ENCODE measurements around the gene CD300E.

The CD300E gene, protein sequence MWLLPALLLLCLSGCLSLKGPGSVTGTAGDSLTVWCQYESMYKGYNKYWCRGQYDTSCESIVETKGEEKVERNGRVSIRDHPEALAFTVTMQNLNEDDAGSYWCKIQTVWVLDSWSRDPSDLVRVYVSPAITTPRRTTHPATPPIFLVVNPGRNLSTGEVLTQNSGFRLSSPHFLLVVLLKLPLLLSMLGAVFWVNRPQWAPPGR

DNA sequence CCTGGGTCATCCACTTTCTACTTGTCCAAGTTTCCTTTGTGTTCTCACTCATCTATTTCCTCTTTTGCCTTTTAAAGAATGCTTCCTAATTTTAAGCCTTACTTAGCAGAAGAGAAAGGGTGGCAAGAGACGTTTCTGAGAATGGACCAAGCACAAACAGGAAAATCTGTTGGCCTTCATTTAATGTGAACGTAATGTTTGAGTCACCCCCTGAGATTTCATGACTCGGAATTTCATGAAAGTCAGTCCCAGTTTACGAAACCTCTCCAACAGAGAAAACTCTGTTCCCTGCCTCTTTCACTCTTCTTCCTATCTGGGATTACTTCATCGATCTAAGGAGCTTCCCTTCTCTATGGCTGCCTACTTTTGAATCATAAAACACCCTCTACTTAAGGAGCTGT lies at the start of gene CD300E:
CD300E (minus strand) TSS at position 46 of the 401 bp plus-strand sequence. CDS start 117 bp downstream, outside the sequence.
- TF ChIP-seq, protein P1, sequence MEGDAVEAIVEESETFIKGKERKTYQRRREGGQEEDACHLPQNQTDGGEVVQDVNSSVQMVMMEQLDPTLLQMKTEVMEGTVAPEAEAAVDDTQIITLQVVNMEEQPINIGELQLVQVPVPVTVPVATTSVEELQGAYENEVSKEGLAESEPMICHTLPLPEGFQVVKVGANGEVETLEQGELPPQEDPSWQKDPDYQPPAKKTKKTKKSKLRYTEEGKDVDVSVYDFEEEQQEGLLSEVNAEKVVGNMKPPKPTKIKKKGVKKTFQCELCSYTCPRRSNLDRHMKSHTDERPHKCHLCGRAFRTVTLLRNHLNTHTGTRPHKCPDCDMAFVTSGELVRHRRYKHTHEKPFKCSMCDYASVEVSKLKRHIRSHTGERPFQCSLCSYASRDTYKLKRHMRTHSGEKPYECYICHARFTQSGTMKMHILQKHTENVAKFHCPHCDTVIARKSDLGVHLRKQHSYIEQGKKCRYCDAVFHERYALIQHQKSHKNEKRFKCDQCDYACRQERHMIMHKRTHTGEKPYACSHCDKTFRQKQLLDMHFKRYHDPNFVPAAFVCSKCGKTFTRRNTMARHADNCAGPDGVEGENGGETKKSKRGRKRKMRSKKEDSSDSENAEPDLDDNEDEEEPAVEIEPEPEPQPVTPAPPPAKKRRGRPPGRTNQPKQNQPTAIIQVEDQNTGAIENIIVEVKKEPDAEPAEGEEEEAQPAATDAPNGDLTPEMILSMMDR (IDR thresholded peaks at IDR 0.05; ENCODE audit: low read depth, low read length): no peak
- in situ Hi-C loops (cut with HindIII; ENCODE audit: low sequenced_read_pairs): no loop called here
- H3K4me3 ChIP-seq (ENCODE audit: low read depth, low read length): no peak within 1 kb of the TSS
- no peak for DNase-seq (ENCODE audit: low read depth, low spot score)

GRCh38 chr17:74671031-74671771 lies 47.7 kb upstream of the CD300E start:
- H3K4me3 ChIP-seq (ENCODE audit: low read depth, low read length): no peak overlapping the region
- DNase-seq (ENCODE audit: low read depth, low spot score): peak; percentile 67
- in situ Hi-C loops (cut with HindIII; ENCODE audit: low sequenced_read_pairs): no loop called here
- TF ChIP-seq, protein P1 (IDR thresholded peaks at IDR 0.05; ENCODE audit: low read depth, low read length): no peak

DNA sequence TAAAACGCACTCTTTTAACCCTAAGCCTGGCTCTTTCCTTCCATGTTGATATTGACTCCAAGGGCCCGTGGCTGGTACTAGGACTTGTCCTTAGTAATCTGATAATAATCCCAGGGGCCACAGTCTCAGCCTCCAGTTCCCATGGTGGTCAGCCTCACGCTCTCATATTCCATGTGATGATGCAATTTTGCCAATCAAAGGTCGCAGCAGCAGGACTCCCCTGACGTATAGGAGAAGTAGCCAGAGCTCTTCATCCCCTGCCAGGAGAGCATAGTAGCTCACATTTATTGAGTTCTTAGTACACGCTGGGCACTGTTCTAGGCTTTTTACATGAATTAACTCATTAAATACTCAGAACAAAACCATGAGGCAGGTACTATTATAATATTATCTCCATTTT lies 46.8 kb upstream of the CD300E start:
- no peak for DNase-seq (ENCODE audit: low read depth, low spot score)
- no peak overlapping the region for H3K4me3 ChIP-seq (ENCODE audit: low read depth, low read length)
- TF ChIP-seq, protein P1 (IDR thresholded peaks at IDR 0.05; ENCODE audit: low read depth, low read length): no peak
- in situ Hi-C loops (cut with HindIII; ENCODE audit: low sequenced_read_pairs): no loop called here

GRCh38 chr17:74663561-74663960 lies 40.0 kb upstream of the CD300E start:
- no peak for DNase-seq (ENCODE audit: low read depth, low spot score)
- TF ChIP-seq, protein P1 (IDR thresholded peaks at IDR 0.05; ENCODE audit: low read depth, low read length): no peak
- in situ Hi-C loops (cut with HindIII; ENCODE audit: low sequenced_read_pairs): no loop called here
- H3K4me3 ChIP-seq (ENCODE audit: low read depth, low read length): no peak overlapping the region

GRCh38 chr17:74659889-74660288 lies 36.4 kb upstream of the CD300E start:
- in situ Hi-C loops (cut with HindIII; ENCODE audit: low sequenced_read_pairs): no loop called here
- H3K4me3 ChIP-seq (ENCODE audit: low read depth, low read length): no peak overlapping the region
- no peak for DNase-seq (ENCODE audit: low read depth, low spot score)
- TF ChIP-seq, protein P1 (IDR thresholded peaks at IDR 0.05; ENCODE audit: low read depth, low read length): no peak

DNA sequence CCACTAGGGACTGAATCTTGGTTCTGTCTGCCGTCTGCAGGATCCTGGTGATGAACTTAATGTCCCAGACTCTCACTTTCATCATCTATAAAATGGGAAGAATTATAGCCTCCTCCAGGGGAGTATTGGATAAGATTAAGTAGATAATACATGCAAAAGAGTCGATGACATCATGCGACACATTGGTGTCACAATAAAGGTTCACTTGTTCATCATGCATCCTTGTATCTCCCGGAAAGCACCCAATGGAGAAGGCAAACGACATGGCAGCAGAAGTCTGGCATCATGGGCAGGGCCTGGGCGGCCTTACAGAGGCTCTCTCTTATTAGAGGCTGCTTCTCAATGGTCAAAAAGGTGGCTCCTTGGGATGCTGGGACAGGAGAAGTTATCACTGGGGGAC lies 35.1 kb upstream of the CD300E start:
- no peak overlapping the region for H3K4me3 ChIP-seq (ENCODE audit: low read depth, low read length)
- TF ChIP-seq, protein P1 (IDR thresholded peaks at IDR 0.05; ENCODE audit: low read depth, low read length): no peak
- DNase-seq (ENCODE audit: low read depth, low spot score): no peak
- in situ Hi-C loops (cut with HindIII; ENCODE audit: low sequenced_read_pairs): no loop called here

Data from astrocyte of the spinal cord (primary cell).